Stimulated activated CD4-positive, alpha-beta T cell treated with anti-CD3 and anti-CD28 coated beads, Interleukin-2, amount 100 ng/mL, for 4 hours (primary cell): ENCODE data around the gene RNASET2.
"Not testable (repeated sequence)": the region's sequence is repeated elsewhere in the genome, so short reads cannot be mapped to it uniquely, and the experiment has no call there.

Experiments
- DNase-seq: peaks from one replicate; pipeline ENCODE4 v3.0.0-alpha.2; 2020; ENCODE audit warnings: low read depth

The RNASET2 gene

DNA sequence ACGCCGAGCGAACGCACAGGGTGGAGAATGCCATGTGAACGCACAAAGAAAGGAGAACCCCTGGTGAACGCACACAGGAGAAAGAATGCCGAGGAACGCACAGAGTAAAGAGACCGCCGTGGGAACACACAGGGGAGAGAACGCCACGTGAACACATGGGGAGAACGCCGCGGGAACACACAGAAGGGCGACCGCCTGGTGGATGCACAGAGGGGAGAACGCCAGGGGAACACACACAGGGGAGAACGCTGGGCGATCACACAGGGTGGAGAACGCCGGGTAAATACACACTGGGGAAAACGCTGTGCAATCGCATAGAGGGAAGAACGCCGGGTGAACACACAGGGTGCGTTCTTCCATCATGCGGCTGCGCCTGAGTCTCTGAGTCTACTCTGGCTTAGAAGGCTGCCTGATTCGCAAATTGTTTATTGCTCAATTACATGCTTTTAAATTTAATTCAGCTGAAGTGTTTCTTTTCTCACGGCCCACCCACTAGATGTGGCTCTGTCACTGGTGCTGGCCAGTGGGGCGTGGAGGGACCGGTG is 54.1 kb downstream of the RNASET2 start:
- DNase-seq = no peak

DNA sequence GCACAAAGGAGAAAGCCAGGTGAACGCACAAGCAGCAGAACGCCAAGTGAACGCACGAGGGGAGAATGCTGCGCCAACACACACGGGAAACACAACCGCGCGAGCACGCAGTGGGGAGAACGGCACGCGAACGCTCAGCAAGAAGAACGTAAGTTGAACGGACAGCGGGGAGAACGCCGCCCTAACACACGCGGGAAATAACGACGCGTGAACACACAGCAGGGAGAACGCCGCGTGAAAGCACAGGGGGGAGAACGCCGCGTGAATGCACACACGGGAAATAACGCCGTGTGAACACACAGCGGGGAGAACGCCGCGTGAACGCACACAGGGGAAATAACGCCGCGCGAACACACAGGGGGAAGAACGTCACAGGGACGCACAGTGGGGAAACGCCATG is 54.7 kb downstream of the RNASET2 start:
- DNase-seq = no peak

DNA sequence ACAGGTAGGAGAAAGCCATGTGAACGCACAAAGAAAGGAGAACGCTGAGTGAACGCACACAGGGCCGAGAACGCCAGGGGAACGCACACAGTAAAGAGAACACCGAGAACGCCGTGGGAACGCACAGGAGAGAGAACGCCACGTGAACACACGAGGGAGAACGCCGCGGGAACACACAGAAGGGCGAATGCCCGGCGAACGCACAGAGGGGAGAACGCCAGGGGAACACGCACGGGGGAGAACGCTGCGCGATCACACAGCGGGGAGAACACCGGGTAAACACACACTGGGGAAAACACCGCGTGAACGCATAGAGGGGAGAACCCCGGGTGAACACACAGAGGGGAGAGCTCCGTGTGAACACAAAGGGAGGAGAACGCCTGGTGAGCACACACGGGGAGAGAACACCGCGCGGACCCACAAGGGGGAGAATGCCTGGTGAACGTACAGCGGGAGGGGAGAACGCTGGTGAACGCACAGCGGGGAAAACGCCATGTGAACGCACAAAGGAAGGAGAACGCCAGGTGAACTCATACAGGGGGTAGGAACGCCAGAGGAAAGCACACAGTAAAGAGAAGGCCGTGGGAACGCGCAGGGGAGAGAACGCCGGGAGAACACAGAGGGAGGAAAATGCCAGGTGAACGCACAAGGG is 55.3 kb downstream of the RNASET2 start:
- no peak for DNase-seq

DNA sequence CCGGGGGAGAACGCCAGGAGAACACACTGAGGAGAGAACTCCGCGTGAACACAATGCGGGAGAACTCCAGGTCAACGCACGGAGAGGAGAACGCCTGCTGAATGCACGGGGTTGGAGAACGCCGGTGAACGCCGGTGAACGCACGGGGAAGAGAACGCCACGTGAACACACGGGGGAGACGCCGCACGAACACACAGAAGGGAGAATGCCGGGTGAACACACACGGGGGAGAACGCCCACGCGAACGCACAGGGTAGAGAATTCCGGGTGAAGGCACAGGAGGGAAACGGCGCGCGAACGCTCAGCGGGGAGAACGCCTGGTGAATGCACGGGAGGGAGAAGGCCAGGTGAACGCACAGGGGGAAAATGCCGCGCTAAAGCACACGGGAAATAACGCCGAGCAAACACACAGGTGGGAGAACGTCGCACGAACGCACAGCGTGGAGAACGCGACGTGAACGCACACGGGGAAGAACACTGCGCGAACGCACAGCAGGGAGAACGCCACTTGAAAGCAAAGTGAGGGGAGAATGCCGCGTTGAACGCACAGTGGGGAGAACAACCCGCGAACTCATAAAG is 56.1 kb downstream of the RNASET2 start:
- no peak for DNase-seq

DNA sequence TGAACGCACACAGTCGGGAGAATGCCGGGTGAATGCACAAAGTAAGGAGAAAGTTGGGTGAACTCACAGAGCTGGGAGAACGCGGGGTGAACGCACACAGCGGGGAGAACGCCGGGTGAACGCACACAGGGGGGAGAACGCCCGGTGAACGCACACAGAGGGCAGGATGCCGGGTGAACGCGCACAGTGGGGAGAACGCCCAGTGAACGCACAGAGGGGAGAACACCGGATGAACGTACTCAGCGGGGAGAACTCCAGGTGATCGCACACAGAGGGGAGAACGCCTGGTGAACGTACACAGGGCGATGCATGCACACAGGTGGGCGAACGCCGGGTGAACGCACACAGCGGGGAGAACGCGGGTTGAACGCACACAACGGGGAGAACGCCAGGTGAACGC is 57.4 kb downstream of the RNASET2 start:
- DNase-seq = no peak

DNA sequence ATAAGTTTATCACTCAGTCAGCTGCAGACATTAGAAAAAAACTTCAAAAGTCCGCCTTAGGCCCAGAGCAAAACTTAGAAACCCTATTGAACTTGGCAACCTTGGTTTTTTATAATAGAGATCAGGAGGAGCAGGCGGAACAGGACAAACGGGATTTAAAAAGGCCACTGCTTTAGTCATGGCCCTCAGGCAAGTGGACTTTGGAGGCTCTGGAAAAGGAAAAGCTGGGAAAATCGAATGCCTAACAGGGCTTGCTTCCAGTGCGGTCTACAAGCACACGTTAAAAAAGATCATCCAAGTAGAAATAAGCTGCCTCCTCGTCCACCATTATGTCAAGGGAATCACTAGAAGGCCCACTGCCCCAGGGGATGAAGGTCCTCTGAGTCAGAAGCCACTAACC is 61.7 kb downstream of the RNASET2 start:
- DNase-seq = not testable (repeated sequence)

DNA sequence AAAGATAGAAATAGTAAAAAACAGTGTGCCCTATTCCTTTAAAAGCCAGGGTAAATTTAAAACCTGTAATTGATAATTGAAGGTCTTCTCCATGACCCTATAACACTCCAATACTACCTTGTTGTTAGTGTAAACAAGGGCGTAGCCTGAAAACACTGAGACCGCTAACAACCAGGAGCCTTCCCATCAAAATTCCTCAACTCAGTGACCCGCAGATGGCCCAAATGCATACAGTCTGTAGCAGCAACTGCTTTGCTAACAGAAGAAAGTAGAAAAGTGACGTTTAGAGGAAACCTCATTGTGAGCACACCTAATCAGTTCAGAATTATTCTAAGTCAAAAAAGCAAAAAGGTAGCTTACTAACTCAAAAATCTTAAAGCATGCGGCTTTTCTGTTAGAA is 63.9 kb downstream of the RNASET2 start:
- DNase-seq = not testable (repeated sequence)

DNA sequence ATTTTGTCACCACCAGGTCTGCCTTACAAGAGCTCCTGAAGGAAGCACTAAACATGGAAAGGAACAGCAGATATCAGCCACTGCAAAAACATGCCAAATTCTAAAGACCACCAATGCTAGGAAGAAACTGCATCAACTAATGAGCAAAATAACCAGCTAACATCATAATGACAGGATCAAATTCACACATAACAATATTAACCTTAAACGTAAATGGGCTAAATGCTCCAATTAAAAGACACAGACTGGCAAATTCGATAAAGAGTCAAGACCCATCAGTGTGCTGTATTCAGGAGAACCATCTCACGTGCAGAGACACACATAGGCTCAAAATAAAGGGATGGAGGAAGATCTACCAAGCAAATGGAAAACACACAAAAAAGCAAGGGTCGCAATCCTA is 69.6 kb downstream of the RNASET2 start:
- not testable (repeated sequence) for DNase-seq

DNA sequence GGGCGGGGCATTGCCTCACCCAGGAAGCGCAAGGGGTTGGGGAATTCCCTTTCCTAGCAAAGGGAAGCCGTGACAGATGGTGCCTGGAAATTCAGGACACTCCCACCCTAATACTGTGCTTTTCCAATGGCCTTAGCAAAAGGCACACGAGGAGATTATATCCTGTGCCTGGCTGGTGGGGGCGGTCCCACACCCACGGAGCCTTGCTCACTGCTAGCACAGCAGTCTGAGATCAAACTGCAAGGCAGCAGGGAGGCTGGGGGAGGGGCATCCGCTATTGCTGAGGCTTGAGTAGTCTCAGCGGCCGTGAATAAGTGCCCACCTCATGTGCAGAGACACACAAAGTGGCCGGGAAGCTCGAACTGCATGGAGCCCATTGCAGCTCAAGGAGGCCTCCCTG is 71.4 kb downstream of the RNASET2 start:
- DNase-seq = not testable (repeated sequence)

DNA sequence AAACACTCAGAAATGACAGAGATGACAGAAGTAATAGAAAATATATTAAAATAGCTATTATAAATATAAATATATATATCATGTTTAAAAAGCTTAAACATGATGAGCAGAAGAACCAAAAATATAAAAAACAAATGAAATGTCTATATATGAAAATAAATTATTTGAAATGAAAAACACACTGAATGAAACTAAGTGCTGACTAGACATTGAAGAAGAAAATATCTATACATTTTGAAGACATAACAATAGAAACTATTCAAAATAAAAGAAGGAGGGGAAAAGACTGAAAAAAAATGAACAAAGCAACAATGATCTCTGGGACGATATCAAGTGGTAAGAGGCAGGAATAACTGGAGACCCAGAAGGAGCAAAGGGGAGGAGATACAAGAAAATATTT is 76.8 kb downstream of the RNASET2 start:
- no peak for DNase-seq
